Stimulated activated naive CD4-positive, alpha-beta T cell (primary cell): ENCODE measurements around the gene ETNK2.
"Not testable (repeated sequence)": the region's sequence is repeated elsewhere in the genome, so short reads cannot be mapped to it uniquely, and the experiment has no call there.

Experiments
- DNase-seq, 6 experiments: peaks; one replicate each; lab custom pipeline; 2025; lab: John Stamatoyannopoulos, UW

The ETNK2 gene

GRCh38 chr1:204098683-204099082 lies 53.2 kb downstream of the ETNK2 start:
- DNase-seq: no peak

- DNase-seq: no peak
Measured at GRCh38 chr1:204096931-204097330, 54.9 kb downstream of the ETNK2 start.

GRCh38 chr1:204094856-204095634 lies 56.8 kb downstream of the ETNK2 start:
- DNase-seq: no peak

- no peak for DNase-seq
Measured at GRCh38 chr1:204094313-204094729, 57.5 kb downstream of the ETNK2 start.

- no peak for DNase-seq
Measured at GRCh38 chr1:204093781-204094180, 58.1 kb downstream of the ETNK2 start.

- DNase-seq: no peak
Measured at GRCh38 chr1:204093421-204093717, 58.5 kb downstream of the ETNK2 start.

GRCh38 chr1:204092632-204093420 lies 59.0 kb downstream of the ETNK2 start:
- no peak for DNase-seq

- DNase-seq: no peak
Measured at GRCh38 chr1:204091787-204092312, 60.0 kb downstream of the ETNK2 start.

- no peak for DNase-seq
Measured at GRCh38 chr1:204091066-204091465, 60.8 kb downstream of the ETNK2 start.

- DNase-seq: not testable (repeated sequence)
Measured at GRCh38 chr1:204090132-204090531, 61.7 kb downstream of the ETNK2 start.

GRCh38 chr1:204089044-204089751 lies 62.6 kb downstream of the ETNK2 start:
- no peak for DNase-seq

- no peak for DNase-seq
Measured at GRCh38 chr1:204088596-204088995, 63.2 kb downstream of the ETNK2 start.

- no peak for DNase-seq
Measured at GRCh38 chr1:204087893-204088528, 63.8 kb downstream of the ETNK2 start.

- DNase-seq: no peak
Measured at GRCh38 chr1:204087181-204087892, 64.5 kb downstream of the ETNK2 start.

GRCh38 chr1:204085876-204086275 lies 66.0 kb downstream of the ETNK2 start:
- DNase-seq: no peak

GRCh38 chr1:204084247-204084772 lies 67.5 kb downstream of the ETNK2 start:
- no peak for DNase-seq

GRCh38 chr1:204083491-204083890 lies 68.4 kb downstream of the ETNK2 start:
- DNase-seq: no peak

- no peak for DNase-seq
Measured at GRCh38 chr1:204081791-204082513, 69.9 kb downstream of the ETNK2 start.

GRCh38 chr1:204081164-204081790 lies 70.6 kb downstream of the ETNK2 start:
- DNase-seq: no peak
